ENCODE results near the gene NLRP11. TPM values are rescaled to one million over a fixed set of nuclear protein-coding genes. Genes with fewer than 3 reads are reported as not detected.
A peak's percentile ranks its signal among the peaks of the same experiment; 100 is the strongest.

Gene NLRP11
- not detected for total RNA-seq
- long read RNA-seq = 0 reads

GRCh38 chr19:55831846-55832245 is at the start of gene NLRP11:
NLRP11 (minus strand) TSS chr19:55831999; CDS start chr19:55818174, 13,825 bp downstream.
- intact Hi-C loops (cut with DNase I) = no loop called here
- ATAC-seq (no peak), DNase-seq (no peak)

GRCh38 chr19:55877211-55877610 is 45.4 kb upstream of the NLRP11 start:
- DNase-seq = no peak
- ATAC-seq = no peak
- intact Hi-C loops (cut with DNase I) = no loop called here

DNA sequence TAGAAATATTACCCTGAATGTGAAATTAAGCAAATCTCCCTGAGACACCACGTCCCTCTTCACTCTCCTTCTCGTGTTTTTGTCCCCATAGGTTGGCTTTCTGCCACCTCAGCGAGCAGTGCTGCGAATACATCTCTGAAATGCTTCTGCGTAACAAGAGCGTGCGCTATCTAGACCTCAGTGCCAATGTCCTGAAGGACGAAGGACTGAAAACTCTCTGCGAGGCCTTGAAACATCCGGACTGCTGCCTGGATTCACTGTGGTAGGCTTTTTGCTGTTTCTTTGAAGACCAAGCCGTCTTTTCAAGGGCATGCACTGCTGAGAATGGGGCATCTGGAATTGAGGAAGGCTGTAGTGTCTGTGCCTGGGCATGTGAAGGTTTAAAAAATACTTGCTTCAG is 38.9 kb upstream of the NLRP11 start:
- intact Hi-C loops (cut with DNase I) = no loop called here
- no peak for ATAC-seq
- DNase-seq = no peak

DNA sequence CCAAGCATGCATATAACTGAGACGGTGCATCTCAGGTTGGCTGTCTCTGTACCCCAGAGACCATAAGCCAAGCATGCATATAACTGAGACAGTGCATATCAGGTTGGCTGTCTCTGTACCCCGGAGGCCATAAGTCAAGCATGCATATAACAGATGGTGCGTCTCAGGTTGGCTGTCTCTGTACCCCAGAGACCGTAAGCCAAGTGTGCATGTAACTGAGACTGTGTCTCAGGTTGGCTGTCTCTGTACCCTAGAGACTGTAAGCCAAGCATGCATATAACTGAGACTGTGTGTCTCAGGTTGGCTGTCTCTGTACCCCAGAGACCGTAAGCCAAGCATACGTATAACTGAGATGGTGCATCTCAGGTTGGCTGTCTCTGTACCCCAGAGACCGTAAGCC is 35.3 kb upstream of the NLRP11 start:
- intact Hi-C loops (cut with DNase I) = no loop called here
- ATAC-seq (no peak), DNase-seq (no peak)

GRCh38 chr19:55866521-55866920 is 34.7 kb upstream of the NLRP11 start:
- ATAC-seq (no peak), DNase-seq (no peak)
- intact Hi-C loops (cut with DNase I) = no loop called here

DNA sequence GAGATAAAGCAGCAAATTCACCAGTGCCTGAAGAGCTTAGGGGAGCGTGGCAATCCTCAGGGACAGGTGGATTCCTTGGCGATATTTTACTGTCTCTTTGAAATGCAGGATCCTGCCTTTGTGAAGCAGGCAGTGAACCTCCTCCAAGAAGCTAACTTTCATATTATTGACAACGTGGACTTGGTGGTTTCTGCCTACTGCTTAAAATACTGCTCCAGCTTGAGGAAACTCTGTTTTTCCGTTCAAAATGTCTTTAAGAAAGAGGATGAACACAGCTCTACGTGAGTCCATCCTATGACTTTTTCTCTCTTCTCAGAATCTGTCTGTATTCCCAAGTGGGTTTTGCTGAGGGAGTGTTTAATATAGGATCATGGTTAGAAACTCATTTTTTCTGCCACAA is 27.2 kb upstream of the NLRP11 start:
- intact Hi-C loops (cut with DNase I) = no loop called here
- DNase-seq (no peak), ATAC-seq (no peak)

GRCh38 chr19:55858401-55858800 is 26.6 kb upstream of the NLRP11 start:
- DNase-seq (no peak), ATAC-seq (no peak)
- intact Hi-C loops (cut with DNase I) = no loop called here

GRCh38 chr19:55857974-55858373 is 26.2 kb upstream of the NLRP11 start:
- intact Hi-C loops (cut with DNase I) = no loop called here

DNA sequence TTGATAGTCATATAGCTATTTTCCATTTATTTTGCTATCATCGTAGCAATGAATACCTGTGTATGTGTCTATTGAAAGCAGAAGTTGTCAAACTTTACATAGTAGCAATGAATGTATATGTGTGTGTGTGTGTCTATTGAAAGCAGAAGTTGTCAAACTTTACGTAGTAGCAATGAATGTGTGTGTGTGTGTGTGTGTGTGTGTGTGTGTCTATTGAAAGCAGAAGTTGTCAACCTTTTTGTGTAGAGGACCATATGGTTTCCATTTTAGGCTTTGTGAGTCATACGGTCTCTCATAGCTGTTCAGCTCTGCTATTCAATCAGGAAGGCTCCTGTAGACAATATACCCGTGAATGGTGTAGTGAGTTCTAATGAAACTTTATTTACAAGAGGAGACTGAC is 25.4 kb upstream of the NLRP11 start:
- DNase-seq (no peak), ATAC-seq (no peak)
- intact Hi-C loops (cut with DNase I) = no loop called here

More at GRCh38 chr19:55857974-55858373, 26.2 kb upstream of the NLRP11 start:
- DNase-seq (no peak), ATAC-seq (no peak)

DNA sequence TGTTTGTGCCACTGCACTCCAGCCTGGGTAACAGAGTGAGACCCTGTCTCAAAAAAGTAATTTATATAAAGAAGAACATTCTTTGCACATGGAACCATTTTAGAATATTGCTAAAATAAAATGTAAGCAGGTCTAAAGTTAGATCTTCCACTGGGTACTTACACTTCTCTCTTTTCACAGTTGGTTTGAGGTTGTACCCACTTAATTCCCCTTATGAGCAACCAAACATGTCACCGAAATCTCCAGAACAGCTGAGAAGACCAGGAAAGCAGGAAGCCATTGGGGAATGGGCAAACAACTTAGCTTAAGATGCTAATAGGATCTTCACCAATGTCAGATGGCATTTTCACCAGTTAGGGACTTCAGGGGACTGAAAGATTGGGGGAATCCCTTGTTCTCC is 23.4 kb upstream of the NLRP11 start:
- intact Hi-C loops (cut with DNase I) = no loop called here
- DNase-seq (no peak), ATAC-seq (no peak)

DNA sequence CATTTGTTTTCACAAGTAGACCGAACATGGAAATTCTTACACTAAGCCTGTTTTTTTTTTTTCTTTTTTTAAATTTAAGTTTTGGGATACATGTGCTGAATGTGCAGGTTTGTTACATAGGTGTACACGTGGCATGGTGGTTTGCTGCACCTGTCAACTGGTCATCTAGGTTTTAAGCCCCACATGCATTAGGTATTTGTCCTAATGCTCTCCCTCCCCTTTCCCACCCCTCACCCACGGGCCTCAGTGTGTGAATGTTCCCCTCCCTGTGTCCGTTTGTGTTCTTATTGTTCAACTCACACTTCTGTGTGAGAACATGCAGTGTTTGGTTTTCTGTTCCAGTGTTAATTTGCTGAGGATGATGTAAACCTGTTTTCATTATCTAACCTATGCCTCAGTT is 7.1 kb upstream of the NLRP11 start:
- DNase-seq (no peak), ATAC-seq (no peak)
- intact Hi-C loops (cut with DNase I) = no loop called here

DNA sequence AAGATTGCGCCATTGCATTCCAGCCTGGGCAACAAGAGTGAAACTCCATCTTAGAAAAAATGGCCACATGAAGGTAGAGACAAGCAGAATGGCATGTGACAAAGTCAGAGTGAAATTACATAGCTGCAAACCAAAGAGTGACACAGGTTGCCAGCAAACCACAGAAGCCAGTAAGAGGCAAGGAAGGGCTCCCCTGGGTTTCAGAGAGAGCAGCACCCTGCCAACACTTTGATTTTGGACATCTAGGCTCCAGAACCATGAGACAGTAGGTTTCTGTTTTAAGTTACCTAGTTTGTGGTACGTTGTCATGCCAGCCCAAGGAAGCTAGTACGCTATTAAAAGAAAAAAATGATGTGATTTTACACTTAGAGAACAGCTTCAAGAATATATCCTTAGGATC is 6.5 kb upstream of the NLRP11 start:
- no peak for ATAC-seq

DNA sequence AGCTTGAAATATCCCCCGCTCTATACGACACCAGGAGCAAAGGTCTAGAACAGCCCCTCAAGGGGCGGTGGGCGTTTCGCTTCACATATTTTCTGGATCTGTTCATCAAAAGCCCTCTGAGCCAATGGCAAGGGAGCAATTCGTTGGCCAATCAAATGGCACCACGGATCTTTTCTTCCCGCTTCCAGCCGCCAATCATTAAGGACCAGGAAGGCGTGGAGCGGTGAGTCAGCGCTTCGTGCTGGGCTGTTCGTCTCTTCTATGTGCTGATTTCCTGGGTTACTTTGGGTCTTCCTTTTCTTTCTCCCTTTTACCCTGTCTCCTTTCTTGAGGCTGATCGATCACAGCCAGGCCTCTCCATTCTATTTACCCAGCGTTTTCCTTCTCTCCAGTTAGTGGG is 4.5 kb upstream of the NLRP11 start, which contains the start of gene NLRP4:
Gene NLRP4, plus strand, starts transcription at position 201 of the 400 bp plus-strand sequence. CDS start 15,541 bp downstream, outside the sequence.
- intact Hi-C loops (cut with DNase I) = no loop called here
- ATAC-seq (no peak), DNase-seq (no peak)

More for the DNA sequence above, 6.5 kb upstream of the NLRP11 start:
- intact Hi-C loops (cut with DNase I) = no loop called here
- DNase-seq = no peak

- intact Hi-C loops (cut with DNase I) = no loop called here
Observed at GRCh38 chr19:55832676-55833075, 877 bp upstream of the NLRP11 start.

DNA sequence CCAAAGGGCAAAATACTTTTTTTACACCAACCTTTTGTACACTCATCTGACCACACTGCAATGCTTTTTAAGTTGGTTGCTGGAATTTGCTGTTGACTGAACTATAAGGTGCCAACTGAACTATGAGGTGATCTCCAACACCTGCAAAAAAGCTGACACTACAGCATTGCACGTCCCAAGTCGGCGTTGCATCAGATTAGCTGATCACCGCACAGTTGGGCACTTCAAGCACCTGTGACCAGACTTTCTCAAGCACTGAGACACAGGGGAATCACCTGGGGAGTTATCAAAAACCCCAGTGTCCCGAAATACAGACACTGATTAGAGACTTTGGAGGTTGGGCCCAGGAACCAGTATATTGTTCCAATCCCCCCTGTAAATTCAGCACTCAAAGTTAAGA is 1.1 kb downstream of the NLRP11 start:
- ATAC-seq (no peak), DNase-seq (no peak)
- intact Hi-C loops (cut with DNase I) = no loop called here

More at GRCh38 chr19:55832676-55833075, 877 bp upstream of the NLRP11 start:
- DNase-seq = no peak
- no peak for ATAC-seq

DNA sequence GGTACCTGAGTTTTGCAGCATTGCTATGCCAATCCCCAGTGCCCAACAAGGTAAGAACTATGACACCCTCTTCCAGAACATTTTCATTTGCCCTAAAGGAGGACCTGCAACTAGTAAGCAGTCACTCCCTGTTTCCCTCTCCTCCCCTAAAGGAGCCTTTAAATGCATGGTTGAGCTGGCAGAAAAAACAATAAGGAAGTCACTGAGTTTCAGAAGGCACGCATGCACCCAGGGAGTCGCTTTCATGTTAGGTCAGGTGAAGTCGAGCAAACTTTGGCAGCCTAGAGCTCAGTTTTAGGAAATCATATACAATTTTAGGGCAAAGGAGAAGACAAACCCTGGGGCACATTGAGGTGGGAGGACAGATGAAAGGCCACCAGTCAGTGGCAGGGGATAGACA is 11.8 kb downstream of the NLRP11 start:
- intact Hi-C loops (cut with DNase I) = no loop called here
- no peak for ATAC-seq
- no peak for DNase-seq

- ATAC-seq (no peak), DNase-seq (no peak)
- intact Hi-C loops (cut with DNase I) = no loop called here
Observed at GRCh38 chr19:55813906-55814305, 17.9 kb downstream of the NLRP11 start.

- intact Hi-C loops (cut with DNase I) = no loop called here
- DNase-seq = no peak
- ATAC-seq = no peak
Observed at GRCh38 chr19:55812449-55812848, 19.4 kb downstream of the NLRP11 start.

- ATAC-seq (no peak), DNase-seq (no peak)
- intact Hi-C loops (cut with DNase I) = no loop called here
Observed at GRCh38 chr19:55811340-55811739, 20.5 kb downstream of the NLRP11 start.

GRCh38 chr19:55809381-55810058 is 22.3 kb downstream of the NLRP11 start:
- peak; percentile 55 to 66 for ATAC-seq
- intact Hi-C loops (cut with DNase I) = no loop called here
- peak; percentile 64 for DNase-seq

DNA sequence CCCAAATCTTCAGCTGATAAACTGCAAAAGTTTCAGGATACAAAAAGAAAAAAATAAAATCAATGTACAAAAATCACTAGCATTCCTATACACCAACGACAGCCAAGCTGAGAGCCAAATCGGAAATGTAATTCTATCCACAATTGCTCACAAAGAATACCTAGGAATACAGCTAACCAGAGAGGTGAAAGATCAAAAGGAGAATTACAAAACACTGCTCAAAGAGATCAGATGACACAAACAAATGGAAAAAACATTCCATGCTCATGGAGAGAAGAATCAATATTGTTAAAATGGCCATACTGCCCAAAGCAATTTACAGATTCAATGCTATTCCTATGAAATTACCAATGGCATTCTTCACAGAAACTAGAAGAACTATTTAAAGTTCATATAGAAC is 29.5 kb downstream of the NLRP11 start:
- intact Hi-C loops (cut with DNase I) = no loop called here
- no peak for ATAC-seq
- DNase-seq = no peak
